Stimulated activated naive CD8-positive, alpha-beta T cell treated with anti-CD3 and anti-CD28 coated beads, Interleukin-15, amount 100 ng/mL, for 72 hours (primary cell): ENCODE results near the gene ANAPC16.
"Not testable (repeated sequence)": the region's sequence is repeated elsewhere in the genome, so short reads cannot be mapped to it uniquely, and the experiment has no call there.

Experiments used
- ATAC-seq: fragments of 150-1000 bp; cut with Tn5 transposase; 2 replicates; pipeline ENCODE4 v1.10.0; 2021; ENCODE audit warnings: mild to moderate bottlenecking, moderate library complexity
- DNase-seq, 2 donors: peaks; one replicate each; pipeline ENCODE4 v3.0.0; 2021 to 2022
- H3K27ac Mint-ChIP-seq, 2 donors: one replicate each; pipeline ENCODE4 v1.8.0; 2022; ENCODE audit warnings: mild to moderate bottlenecking in 2 of 2, mixed read lengths in 2 of 2, moderate library complexity in 2 of 2
- H3K27me3 Mint-ChIP-seq: one replicate; pipeline ENCODE4 v1.8.0; 2022; ENCODE audit warnings: mixed read lengths
- H3K4me1 Mint-ChIP-seq: one replicate; pipeline ENCODE4 v1.8.0; 2022; ENCODE audit warnings: mild to moderate bottlenecking, mixed read lengths
- H3K4me3 Mint-ChIP-seq, 2 donors: one replicate each; pipeline ENCODE4 v1.8.0; 2022; ENCODE audit warnings: mild to moderate bottlenecking in 2 of 2, mixed read lengths in 2 of 2, moderate library complexity in 1 of 2
- H3K9me3 Mint-ChIP-seq, 2 donors: one replicate each; pipeline ENCODE4 v1.8.0; 2022; ENCODE audit warnings: mixed read lengths in 2 of 2

ANAPC16 gene

GRCh38 chr10:72260976-72261783 lies 45.4 kb downstream of the ANAPC16 start:
- Mint-ChIP-seq H3K9me3 (no peaks in the 10 kb centered on the region), H3K27ac (peak overlapping the region; percentile 97 to 99), H3K27me3 (no peaks in the 10 kb centered on the region), H3K4me1 (peaks cover 79% of the 10 kb centered on the region), H3K4me3 (peak overlapping the region; percentile 82 to 90)
- DNase-seq (peak; percentile 89 to 91), ATAC-seq (peak; percentile 66)

GRCh38 chr10:72261784-72262404 lies 46.1 kb downstream of the ANAPC16 start:
- DNase-seq (no peak), ATAC-seq (peak; percentile 51)
- no peaks in the 10 kb centered on the region for H3K27me3 Mint-ChIP-seq
- peak overlapping the region; percentile 82 to 90 for H3K4me3 Mint-ChIP-seq
- H3K27ac Mint-ChIP-seq: peak overlapping the region; percentile 97 to 99
- peaks cover 72% of the 10 kb centered on the region for H3K4me1 Mint-ChIP-seq
- no peaks in the 10 kb centered on the region for H3K9me3 Mint-ChIP-seq

DNA sequence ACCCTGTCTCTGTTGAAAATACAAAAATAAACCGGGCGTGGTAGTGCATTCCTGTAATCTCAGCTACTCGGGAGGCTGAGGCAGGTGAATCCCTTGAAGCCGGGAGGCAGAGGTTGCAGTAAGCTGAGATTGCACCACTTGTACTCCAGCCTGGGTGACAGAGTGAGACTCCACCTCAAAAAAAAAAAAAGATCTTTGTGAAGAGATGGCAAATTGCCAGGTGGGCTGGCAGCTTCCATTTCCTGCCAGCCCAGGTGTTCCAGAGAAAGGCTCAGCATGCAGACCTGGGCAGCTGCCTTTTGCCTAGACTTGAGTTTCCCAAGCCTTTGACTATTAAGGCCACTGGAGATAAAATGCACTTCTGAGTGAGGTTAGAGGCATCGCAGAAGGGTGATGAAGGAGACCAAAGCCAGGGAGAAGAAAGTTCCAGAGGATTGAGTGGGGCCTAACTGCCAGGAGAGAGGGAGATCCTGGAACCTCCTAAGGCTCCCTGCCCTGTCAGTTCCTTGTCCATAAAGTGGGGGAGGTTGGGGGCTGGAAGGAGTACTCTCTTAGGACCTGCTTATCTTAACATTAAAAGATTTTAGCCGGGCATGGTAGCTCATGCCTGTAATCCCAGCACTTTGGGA lies 47.9 kb downstream of the ANAPC16 start:
- no peaks in the 10 kb centered on the region for H3K27me3 Mint-ChIP-seq
- peaks cover 58% of the 10 kb centered on the region for H3K4me1 Mint-ChIP-seq
- H3K9me3 Mint-ChIP-seq: no peaks in the 10 kb centered on the region
- ATAC-seq (no peak), DNase-seq (no peak)
- peak overlapping the region; percentile 64 to 69 for H3K4me3 Mint-ChIP-seq
- peak overlapping the region; percentile 7 to 31 for H3K27ac Mint-ChIP-seq

- Mint-ChIP-seq H3K4me1 (peaks cover 50% of the 10 kb centered on the region), H3K4me3 (no peak overlapping the region), H3K27ac (no peak overlapping the region), H3K9me3 (no peaks in the 10 kb centered on the region), H3K27me3 (no peaks in the 10 kb centered on the region)
- DNase-seq (no peak), ATAC-seq (no peak)
Measured at GRCh38 chr10:72264536-72264935, 48.7 kb downstream of the ANAPC16 start.

DNA sequence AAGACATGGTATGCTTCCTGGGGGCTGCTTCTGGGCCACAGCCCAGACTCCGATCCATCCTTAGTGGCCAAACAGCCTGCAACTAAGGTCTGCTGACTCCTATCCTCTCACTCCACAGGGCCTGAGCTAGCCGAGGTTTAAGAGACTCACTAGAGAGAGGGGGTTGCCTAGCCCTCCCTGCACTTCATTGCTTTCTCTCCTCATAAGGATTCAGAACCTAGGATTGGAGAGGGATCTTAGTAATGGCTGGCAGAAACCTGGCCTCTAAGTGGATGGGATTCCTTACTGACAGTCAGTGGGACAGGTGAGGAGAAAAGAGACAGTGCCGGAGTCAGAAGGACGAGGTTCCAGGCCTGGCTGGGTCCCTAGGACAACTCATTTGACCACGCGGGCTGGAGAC lies 49.7 kb downstream of the ANAPC16 start:
- H3K4me1 Mint-ChIP-seq: peaks cover 46% of the 10 kb centered on the region
- no peaks in the 10 kb centered on the region for H3K27me3 Mint-ChIP-seq
- H3K4me3 Mint-ChIP-seq: no peak overlapping the region
- no peak for DNase-seq
- ATAC-seq: no peak
- H3K27ac Mint-ChIP-seq: no peak overlapping the region
- no peaks in the 10 kb centered on the region for H3K9me3 Mint-ChIP-seq

- Mint-ChIP-seq H3K27me3 (no peaks in the 10 kb centered on the region), H3K4me3 (no peak overlapping the region), H3K9me3 (no peaks in the 10 kb centered on the region), H3K27ac (peak overlapping the region in 1 of 2 donors; percentile 65), H3K4me1 (peaks cover 46% of the 10 kb centered on the region)
- ATAC-seq (no peak), DNase-seq (no peak)
Measured at GRCh38 chr10:72265990-72266865, 50.4 kb downstream of the ANAPC16 start.

DNA sequence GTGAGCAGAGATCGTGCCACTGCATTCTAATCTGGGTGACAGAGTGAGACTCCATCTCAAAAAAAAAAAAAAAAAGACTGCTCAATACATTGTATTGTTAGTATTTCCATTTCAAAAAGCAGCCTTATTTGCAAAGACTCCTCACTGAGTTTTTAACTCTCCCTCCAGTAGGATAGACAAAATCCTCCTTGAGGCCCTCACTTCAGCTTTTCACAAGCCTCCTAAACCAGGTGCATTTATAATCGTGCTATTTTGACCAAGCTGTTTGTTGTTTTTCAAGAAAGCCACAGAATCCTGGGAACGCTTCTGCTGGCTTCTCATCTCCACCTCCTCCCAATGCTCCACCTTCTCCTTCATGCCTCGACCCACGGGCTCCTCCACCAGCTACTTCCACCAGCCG lies 51.6 kb downstream of the ANAPC16 start:
- ATAC-seq (no peak), DNase-seq (no peak)
- no peak overlapping the region for H3K4me3 Mint-ChIP-seq
- H3K27me3 Mint-ChIP-seq: no peaks in the 10 kb centered on the region
- H3K4me1 Mint-ChIP-seq: peaks cover 46% of the 10 kb centered on the region
- peak overlapping the region in 1 of 2 donors; percentile 3 for H3K27ac Mint-ChIP-seq
- no peaks in the 10 kb centered on the region for H3K9me3 Mint-ChIP-seq

GRCh38 chr10:72267819-72268399 lies 52.1 kb downstream of the ANAPC16 start:
- H3K9me3 Mint-ChIP-seq: no peaks in the 10 kb centered on the region
- DNase-seq: no peak
- no peak overlapping the region for H3K27ac Mint-ChIP-seq
- H3K4me3 Mint-ChIP-seq: no peak overlapping the region
- ATAC-seq: no peak
- H3K4me1 Mint-ChIP-seq: peaks cover 45% of the 10 kb centered on the region
- H3K27me3 Mint-ChIP-seq: no peaks in the 10 kb centered on the region

GRCh38 chr10:72268475-72269200 lies 52.8 kb downstream of the ANAPC16 start:
- H3K4me3 Mint-ChIP-seq, H3K27me3 Mint-ChIP-seq, DNase-seq, H3K27ac Mint-ChIP-seq, H3K9me3 Mint-ChIP-seq, ATAC-seq: not testable (repeated sequence)
- H3K4me1 Mint-ChIP-seq: peaks cover 41% of the 10 kb centered on the region

- H3K9me3 Mint-ChIP-seq: no peaks in the 10 kb centered on the region
- H3K4me1 Mint-ChIP-seq: peaks cover 33% of the 10 kb centered on the region
- H3K4me3 Mint-ChIP-seq: peak overlapping the region; percentile 25 to 65
- no peak for ATAC-seq
- peak overlapping the region in 1 of 2 donors; percentile 62 for H3K27ac Mint-ChIP-seq
- no peak for DNase-seq
- no peaks in the 10 kb centered on the region for H3K27me3 Mint-ChIP-seq
Measured at GRCh38 chr10:72270607-72271281, 54.9 kb downstream of the ANAPC16 start.

DNA sequence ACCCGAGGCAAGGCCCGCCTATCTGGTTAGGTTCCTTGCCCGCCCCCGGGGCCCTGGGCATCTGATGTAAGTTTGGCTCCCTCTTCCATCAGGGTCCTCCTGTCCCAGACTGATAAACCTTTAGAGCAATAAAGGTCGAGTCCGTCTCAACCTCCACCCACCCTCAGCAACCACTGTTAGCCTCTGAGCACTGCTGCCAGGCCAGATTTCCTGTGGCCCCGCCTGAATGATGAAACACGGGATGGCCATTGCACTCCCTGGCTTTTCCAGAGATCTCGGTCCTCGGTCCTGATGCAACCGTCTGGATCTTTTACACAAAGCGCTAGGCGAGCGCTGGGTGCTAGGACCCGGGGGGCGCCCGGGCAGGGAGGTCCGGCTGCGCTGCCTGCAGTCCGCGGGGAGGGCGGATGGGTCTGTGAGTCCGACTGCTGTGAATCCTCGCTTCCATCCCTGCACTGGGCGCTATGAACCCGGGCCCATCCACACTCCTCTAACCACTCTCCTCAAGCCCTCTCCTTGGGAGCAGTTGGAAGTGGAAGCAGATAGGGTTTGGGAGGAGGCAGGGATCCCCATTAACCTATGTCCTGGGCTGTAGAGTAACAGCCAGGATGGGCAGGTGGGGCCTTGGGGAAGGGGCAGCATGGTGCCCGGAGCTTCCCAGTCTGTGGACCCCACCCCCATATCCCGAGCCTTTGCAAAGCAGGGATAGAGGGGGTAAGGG lies 57.0 kb downstream of the ANAPC16 start:
- Mint-ChIP-seq H3K4me1 (peaks cover 54% of the 10 kb centered on the region), H3K27me3 (no peaks in the 10 kb centered on the region), H3K9me3 (no peaks in the 10 kb centered on the region), H3K4me3 (peak overlapping the region; percentile 94 to 99), H3K27ac (peak overlapping the region; percentile 99)
- DNase-seq (peak; percentile 81 to 90), ATAC-seq (peak; percentile 44)

DNA sequence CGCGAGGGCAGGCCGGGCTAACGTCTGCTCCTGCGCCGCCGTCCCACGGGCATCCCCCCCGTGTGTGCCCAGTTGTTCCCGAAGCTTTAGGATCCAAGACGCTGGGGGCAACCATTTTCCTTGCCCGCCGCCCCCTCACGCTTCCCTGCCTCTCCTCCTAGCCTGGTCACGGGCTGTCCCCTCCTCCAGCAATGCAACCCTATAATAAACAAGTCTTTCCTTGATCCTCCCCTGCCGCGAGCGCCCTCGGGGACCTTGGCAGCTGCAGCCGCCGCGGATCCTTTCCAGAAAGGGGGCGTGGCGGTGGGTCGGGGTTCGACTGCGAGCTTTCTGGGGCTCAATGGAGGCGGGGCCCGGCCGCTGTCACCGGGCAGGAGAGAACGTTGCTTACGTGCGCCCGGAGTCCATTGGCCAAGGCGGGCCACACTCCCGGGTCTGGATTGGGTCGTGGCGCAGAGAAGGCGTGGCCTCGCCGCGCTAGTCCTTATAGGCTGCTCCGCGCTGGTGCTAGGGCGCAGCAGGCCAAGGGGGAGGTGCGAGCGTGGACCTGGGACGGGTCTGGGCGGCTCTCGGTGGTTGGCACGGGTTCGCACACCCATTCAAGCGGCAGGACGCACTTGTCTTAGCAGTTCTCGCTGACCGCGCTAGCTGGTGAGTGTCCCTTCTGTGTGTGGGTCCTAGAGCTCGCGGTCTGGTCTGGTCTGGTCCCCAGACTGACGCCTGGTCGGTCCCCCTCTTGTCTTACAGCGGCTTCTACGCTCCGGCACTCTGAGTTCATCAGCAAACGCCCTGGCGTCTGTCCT lies 57.8 kb downstream of the ANAPC16 start, which contains the start of gene DDIT4:
Gene DDIT4, plus strand, starts transcription at position 515 of the 803 bp plus-strand sequence. CDS start 293 bp downstream, outside the sequence.
- Mint-ChIP-seq H3K9me3 (no peaks in the 10 kb centered on the region), H3K4me1 (peaks cover 61% of the 10 kb centered on the region), H3K27ac (peak within 1 kb of the TSS; percentile 99), H3K4me3 (peak within 1 kb of the TSS; percentile 94 to 99), H3K27me3 (no peaks in the 10 kb centered on the region)
- DNase-seq (peak; percentile 100), ATAC-seq (peak; percentile 82)
